ENCODE results near the gene CA9.

CA9 gene

DNA sequence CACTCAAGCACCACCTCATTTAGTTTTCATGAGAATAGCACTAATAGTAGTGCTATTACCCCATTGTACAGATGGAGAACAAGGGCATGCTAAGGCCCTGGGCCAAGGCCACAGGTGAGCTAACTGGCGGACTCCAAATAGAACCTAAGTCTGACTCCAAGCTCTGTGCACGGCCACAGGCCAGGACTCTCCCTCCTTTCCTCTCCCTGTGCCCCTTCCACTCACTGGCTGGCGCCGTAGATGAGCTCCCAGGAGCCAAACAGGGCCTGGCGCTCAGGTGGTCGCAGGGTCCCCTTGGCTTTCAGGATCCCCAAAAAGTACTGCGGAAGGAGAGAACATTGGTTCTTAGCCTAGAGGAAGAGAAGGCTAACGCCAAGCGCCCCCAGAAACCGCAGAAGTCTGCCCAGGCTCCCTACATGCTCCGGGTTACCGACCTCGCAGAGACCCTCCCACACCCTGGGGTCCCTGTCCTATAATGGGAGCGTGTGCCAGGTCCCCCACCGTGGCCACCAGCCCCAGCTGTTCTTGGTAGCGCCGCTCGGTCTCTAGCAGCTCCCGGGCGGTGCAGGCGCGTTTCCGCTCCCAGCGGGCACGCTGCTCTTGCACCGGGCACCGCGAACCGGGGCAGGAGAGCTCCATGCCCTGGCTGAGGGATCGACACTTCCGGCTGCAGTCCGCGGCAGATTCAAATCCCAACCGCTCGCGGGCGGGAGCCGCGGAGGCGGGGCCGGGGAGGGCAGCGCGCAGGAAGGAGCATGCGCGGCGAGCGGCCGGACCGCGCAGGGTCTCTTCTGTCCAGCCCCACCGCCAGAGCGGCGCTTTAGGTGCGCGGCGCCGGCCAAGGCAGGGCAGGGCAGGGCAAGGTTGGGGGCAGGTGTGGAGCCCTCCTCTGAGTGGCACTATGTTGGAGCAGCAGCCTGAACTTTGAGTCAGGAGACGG is 8.9 kb upstream of the CA9 start, which contains the start of gene ARHGEF39:
TSS of gene ARHGEF39 (minus strand) at position 665 of the 940 bp plus-strand sequence. CDS start at position 639, 26 bp downstream.
- peak; percentile 88 for DNase-seq
- Histone ChIP-seq H3K4me3 (ENCODE audit: low read depth, low read length) (peak within 1 kb of the TSS; percentile 78), H3K36me3 (peaks cover 4% of the 10 kb centered on the region), H3K9me3 (no peaks in the 10 kb centered on the region), H3K27me3 (no peaks in the 10 kb centered on the region), H3K4me1 (no peaks in the 10 kb centered on the region)
- TF ChIP-seq, protein P1, sequence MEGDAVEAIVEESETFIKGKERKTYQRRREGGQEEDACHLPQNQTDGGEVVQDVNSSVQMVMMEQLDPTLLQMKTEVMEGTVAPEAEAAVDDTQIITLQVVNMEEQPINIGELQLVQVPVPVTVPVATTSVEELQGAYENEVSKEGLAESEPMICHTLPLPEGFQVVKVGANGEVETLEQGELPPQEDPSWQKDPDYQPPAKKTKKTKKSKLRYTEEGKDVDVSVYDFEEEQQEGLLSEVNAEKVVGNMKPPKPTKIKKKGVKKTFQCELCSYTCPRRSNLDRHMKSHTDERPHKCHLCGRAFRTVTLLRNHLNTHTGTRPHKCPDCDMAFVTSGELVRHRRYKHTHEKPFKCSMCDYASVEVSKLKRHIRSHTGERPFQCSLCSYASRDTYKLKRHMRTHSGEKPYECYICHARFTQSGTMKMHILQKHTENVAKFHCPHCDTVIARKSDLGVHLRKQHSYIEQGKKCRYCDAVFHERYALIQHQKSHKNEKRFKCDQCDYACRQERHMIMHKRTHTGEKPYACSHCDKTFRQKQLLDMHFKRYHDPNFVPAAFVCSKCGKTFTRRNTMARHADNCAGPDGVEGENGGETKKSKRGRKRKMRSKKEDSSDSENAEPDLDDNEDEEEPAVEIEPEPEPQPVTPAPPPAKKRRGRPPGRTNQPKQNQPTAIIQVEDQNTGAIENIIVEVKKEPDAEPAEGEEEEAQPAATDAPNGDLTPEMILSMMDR (IDR thresholded peaks at IDR 0.05; ENCODE audit: low read depth, low read length): peak; percentile 36

DNA sequence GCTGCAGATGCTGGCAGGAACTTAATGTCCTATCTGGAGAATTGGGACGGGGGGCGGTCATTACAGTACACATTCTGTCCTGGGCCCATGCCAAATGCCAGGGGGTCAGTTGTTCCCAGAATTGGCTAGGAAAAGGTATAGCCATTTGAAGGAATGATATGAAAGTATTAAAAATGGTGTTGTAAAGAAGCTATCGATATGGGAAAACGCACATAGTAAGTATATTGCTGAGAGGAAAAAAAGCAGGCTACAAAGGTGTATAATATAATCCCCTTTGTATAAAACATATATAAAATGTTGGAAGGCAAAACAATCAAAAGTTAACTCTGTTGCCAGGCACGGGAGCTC is 8.3 kb upstream of the CA9 start:
- H3K4me3 ChIP-seq (ENCODE audit: low read depth, low read length): peak overlapping the region; percentile 78
- no peaks in the 10 kb centered on the region for H3K4me1 ChIP-seq
- no peaks in the 10 kb centered on the region for H3K9me3 ChIP-seq
- no peaks in the 10 kb centered on the region for H3K27me3 ChIP-seq
- DNase-seq: no peak
- H3K36me3 ChIP-seq: peaks cover 4% of the 10 kb centered on the region
- TF ChIP-seq, protein P1 (IDR thresholded peaks at IDR 0.05; ENCODE audit: low read depth, low read length): no peak

DNA sequence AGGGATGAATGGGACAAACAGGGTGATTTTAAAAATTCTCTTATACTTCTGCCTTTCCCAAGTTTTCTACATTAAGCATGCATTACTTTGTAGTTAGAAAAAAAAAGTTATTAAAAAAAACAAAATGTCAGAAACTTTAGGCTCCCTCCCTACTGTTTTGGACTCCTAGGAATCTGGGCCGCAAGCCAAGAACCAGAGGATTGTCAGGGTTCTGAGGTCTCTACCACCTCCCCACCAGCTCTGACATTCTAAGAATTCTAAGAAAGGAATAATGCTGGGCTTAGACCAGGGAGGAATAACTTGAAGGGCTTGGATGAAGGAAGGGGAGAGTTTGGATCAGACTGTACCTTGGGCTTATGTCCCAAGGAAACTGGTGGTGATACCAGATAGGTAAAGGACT is 7.7 kb upstream of the CA9 start:
- Histone ChIP-seq H3K4me1 (no peaks in the 10 kb centered on the region), H3K4me3 (ENCODE audit: low read depth, low read length) (no peak overlapping the region), H3K9me3 (no peaks in the 10 kb centered on the region), H3K27me3 (no peaks in the 10 kb centered on the region), H3K36me3 (no peaks in the 10 kb centered on the region; the same call in none of the 2 replicates)
- TF ChIP-seq, protein P1 (IDR thresholded peaks at IDR 0.05; ENCODE audit: low read depth, low read length): no peak
- no peak for DNase-seq

DNA sequence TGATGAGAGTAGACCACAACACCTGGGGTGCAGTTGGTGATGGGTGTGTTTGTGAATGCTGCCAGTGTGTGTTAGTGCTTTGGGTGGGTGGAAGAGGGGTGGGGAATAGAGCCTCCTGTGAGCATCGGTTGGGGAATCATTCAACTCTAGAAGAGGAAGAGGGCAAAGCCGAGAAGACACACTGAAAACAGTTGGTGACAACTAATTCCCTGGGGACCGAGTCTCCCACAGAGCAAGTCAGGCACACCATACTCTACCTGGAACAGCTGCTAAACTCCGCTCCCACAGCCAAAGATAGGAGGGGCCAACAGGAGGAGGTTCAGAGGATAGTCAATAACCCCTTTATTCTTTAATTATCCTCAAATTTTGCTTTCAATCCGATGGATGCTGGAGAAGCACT is 7.2 kb upstream of the CA9 start:
- no peak for DNase-seq
- H3K36me3 ChIP-seq: no peaks in the 10 kb centered on the region; the same call in 1 of the 2 replicates
- no peak overlapping the region for H3K4me3 ChIP-seq (ENCODE audit: low read depth, low read length)
- no peaks in the 10 kb centered on the region for H3K27me3 ChIP-seq
- no peaks in the 10 kb centered on the region for H3K9me3 ChIP-seq
- no peaks in the 10 kb centered on the region for H3K4me1 ChIP-seq
- TF ChIP-seq, protein P1 (IDR thresholded peaks at IDR 0.05; ENCODE audit: low read depth, low read length): no peak

DNA sequence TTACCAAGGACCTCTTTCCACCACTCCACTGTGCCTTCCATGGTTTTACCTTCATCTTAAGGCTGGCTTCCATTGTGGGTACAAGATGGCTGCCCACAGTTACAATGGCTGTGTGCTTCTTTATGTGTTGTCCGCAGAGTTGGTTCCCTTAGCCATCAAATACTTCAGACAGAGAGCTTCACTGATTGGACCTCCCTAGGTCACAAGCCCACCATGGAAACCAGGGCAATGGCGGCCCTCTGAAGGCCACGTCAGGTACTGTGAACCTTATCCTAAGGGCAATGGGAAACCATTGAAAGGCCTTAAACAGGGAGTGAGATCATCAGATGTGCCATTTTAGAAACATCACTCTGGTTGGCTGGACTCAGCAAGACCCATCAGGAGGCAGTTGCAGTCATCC is 5.8 kb upstream of the CA9 start:
- H3K4me3 ChIP-seq (ENCODE audit: low read depth, low read length): no peak overlapping the region
- TF ChIP-seq, protein P1 (IDR thresholded peaks at IDR 0.05; ENCODE audit: low read depth, low read length): no peak

More for the DNA sequence above, 5.8 kb upstream of the CA9 start:
- no peaks in the 10 kb centered on the region for H3K36me3 ChIP-seq
- H3K9me3 ChIP-seq: no peaks in the 10 kb centered on the region
- H3K27me3 ChIP-seq: no peaks in the 10 kb centered on the region
- no peaks in the 10 kb centered on the region for H3K4me1 ChIP-seq
- DNase-seq: no peak
